GM23338 (cell line): ENCODE results near the gene MYO9B. TPM values are rescaled to one million over a fixed set of nuclear protein-coding genes. Genes with fewer than 3 reads are reported as not detected.
"Not testable (repeated sequence)": the region's sequence is repeated elsewhere in the genome, so short reads cannot be mapped to it uniquely, and the experiment has no call there.

Experiments used
- ATAC-seq: fragments of 200-7000 bp; cut with Tn5 transposase; 3 replicates; pipeline ENCODE4 v1.9.1; 2020
- DNase-seq: peaks from one replicate; pipeline ENCODE4 v3.0.0-alpha.2; 2015; ENCODE audit warnings: low spot score
- H2AFZ ChIP-seq: fragments of 200-600 bp; sonication (generic); 2 replicates; pipeline ENCODE4 v1.8.0; 2016; ENCODE audit warnings: antibody characterized with exemption, mild to moderate bottlenecking, moderate library complexity
- H3F3A ChIP-seq: fragments of 200-600 bp; sonication (generic); replicated peaks from 2 replicates; pipeline ENCODE4 v1.8.0; 2017; ENCODE audit warnings: antibody characterized with exemption, mixed run types, low read depth
- H3K27ac ChIP-seq: fragments of 200-600 bp; sonication (generic); 2 replicates; pipeline ENCODE4 v1.6.1; 2016; ENCODE audit warnings: low read depth
- H3K27me3 ChIP-seq: fragments of 200-600 bp; sonication (generic); 2 replicates; pipeline ENCODE4 v1.8.0; 2016; ENCODE audit warnings: mild to moderate bottlenecking, mixed run types, moderate library complexity; ENCODE audit not compliant: insufficient read depth
- H3K36me3 ChIP-seq: fragments of 200-600 bp; sonication (generic); 2 replicates; pipeline ENCODE4 v1.8.0; 2016; ENCODE audit warnings: mild to moderate bottlenecking; ENCODE audit not compliant: insufficient read depth
- H3K4me1 ChIP-seq: fragments of 200-600 bp; sonication (generic); 2 replicates; pipeline ENCODE4 v1.8.0; 2016; ENCODE audit warnings: mild to moderate bottlenecking, moderate library complexity; ENCODE audit not compliant: insufficient read depth
- H3K4me2 ChIP-seq: fragments of 200-600 bp; sonication (generic); 2 replicates; pipeline ENCODE4 v1.7.1; 2017; ENCODE audit warnings: mixed run types
- H3K4me3 ChIP-seq: fragments of 200-600 bp; sonication (generic); 2 replicates; pipeline ENCODE4 v1.6.1; 2016; ENCODE audit warnings: mixed run types
- H3K79me2 ChIP-seq: fragments of 200-600 bp; sonication (generic); replicated peaks from 2 replicates; pipeline ENCODE4 v1.8.0; 2017; ENCODE audit warnings: mild to moderate bottlenecking; ENCODE audit not compliant: insufficient read depth
- H3K9me2 ChIP-seq: fragments of 200-600 bp; sonication (generic); 2 replicates; pipeline ENCODE4 v1.8.0; 2017; ENCODE audit not compliant: insufficient read depth
- H4K20me1 ChIP-seq: fragments of 200-600 bp; sonication (generic); replicated peaks from 2 replicates; pipeline ENCODE4 v1.8.0; 2017; ENCODE audit warnings: mild to moderate bottlenecking; ENCODE audit not compliant: insufficient read depth
- H3K27ac Mint-ChIP-seq: 2 replicates; pipeline ENCODE4 v1.8.0; 2020; ENCODE audit warnings: inconsistent platforms, mild to moderate bottlenecking, moderate library complexity, mixed read lengths
- H3K27me3 Mint-ChIP-seq: 3 replicates; pipeline ENCODE4 v1.8.0; 2022; ENCODE audit warnings: low read depth, mild to moderate bottlenecking, moderate library complexity, mixed read lengths, inconsistent platforms; ENCODE audit not compliant: insufficient read depth, poor library complexity
- H3K36me3 Mint-ChIP-seq: 3 replicates; pipeline ENCODE4 v1.8.0; 2021; ENCODE audit warnings: low read depth, mild to moderate bottlenecking, inconsistent platforms, moderate library complexity, mixed read lengths
- H3K4me1 Mint-ChIP-seq: 3 replicates; pipeline ENCODE4 v1.8.0; 2020; ENCODE audit warnings: mild to moderate bottlenecking, inconsistent platforms, mixed read lengths
- H3K4me3 Mint-ChIP-seq: 3 replicates; pipeline ENCODE4 v1.8.0; 2021; ENCODE audit warnings: moderate library complexity, mild to moderate bottlenecking, inconsistent platforms, mixed read lengths
- H3K9me3 Mint-ChIP-seq: 3 replicates; pipeline ENCODE4 v1.8.0; 2020; ENCODE audit warnings: moderate library complexity, mild to moderate bottlenecking, inconsistent platforms, mixed read lengths
- CREB1 ChIP-seq: fragments of 250-450 bp; sonication (Bioruptor Pico); IDR thresholded peaks from 2 replicates; pipeline ENCODE4 v1.5.0; 2020; ENCODE audit warnings: low read depth, mild to moderate bottlenecking, moderate library complexity
- CTCF ChIP-seq, 2 experiments: fragments of 200-600 bp in 1 of 2; sonication (generic) in 1 of 2; conservative IDR thresholded peaks; 2 replicates each; pipeline versions ENCODE4 v1.5.1 to v1.6.1; 2016 to 2017; ENCODE audit warnings: antibody characterized with exemption in 2 of 2, low read depth in 2 of 2, mild to moderate bottlenecking in 2 of 2, moderate library complexity in 1 of 2
- EZH2 ChIP-seq: fragments of 200-600 bp; sonication (generic); IDR thresholded peaks from one replicate; pipeline ENCODE4 v1.8.0; 2017; ENCODE audit warnings: antibody characterized with exemption, mild to moderate bottlenecking, low read depth; ENCODE audit not compliant: unreplicated experiment
- EZH2phosphoT487 ChIP-seq: fragments of 200-600 bp; sonication (generic); IDR thresholded peaks from one replicate; pipeline ENCODE4 v1.8.1; 2018; ENCODE audit warnings: antibody characterized with exemption; ENCODE audit not compliant: unreplicated experiment
- NANOG ChIP-seq: IDR thresholded peaks from 2 replicates; pipeline ENCODE4 v1.6.1; 2016; ENCODE audit warnings: antibody characterized with exemption, borderline replicate concordance
- POLR2AphosphoS5 ChIP-seq: IDR thresholded peaks from 2 replicates; pipeline ENCODE4 v1.6.1; 2016; ENCODE audit warnings: antibody characterized with exemption, low read depth
- STAT1 ChIP-seq: IDR thresholded peaks from one replicate; pipeline ENCODE4 v1.6.1; 2016; ENCODE audit warnings: antibody characterized with exemption; ENCODE audit not compliant: unreplicated experiment
- ZNF114 ChIP-seq: fragments of 250-450 bp; sonication (Bioruptor Pico); IDR thresholded peaks from 2 replicates; pipeline ENCODE4 v1.5.0; 2020; ENCODE audit warnings: mild to moderate bottlenecking, moderate library complexity
- ZNF331 ChIP-seq: fragments of 250-450 bp; sonication (Bioruptor Pico); IDR thresholded peaks from 2 replicates; pipeline ENCODE4 v1.5.0; 2020; ENCODE audit warnings: low read depth, mild to moderate bottlenecking, moderate library complexity
- polyA plus RNA-seq: library from polyadenylated mRNA; unstranded; fragments of >200 nt; fragmentation: Nextera tagmentation; extraction: Ambion mirVana; gene quantifications from 2 replicates; pipeline ENCODE4 v1.2.1, GENCODE V29; 2016
- total RNA-seq: library from RNA; depleted of rRNA; stranded (reverse); fragments of >200 nt; shearing (Covaris generic); gene quantifications from 2 replicates; pipeline ENCODE4 v1.2.3, GENCODE V29; 2014
- TF ChIP-seq, protein P1 (sequence below): IDR thresholded peaks from 2 replicates; pipeline ENCODE4 v1.6.1; 2016; ENCODE audit warnings: antibody characterized with exemption

Gene MYO9B
- total and polyA plus RNA-seq, 2 experiments from 2014 or later, result 28.7 to 61.3 TPM

DNA sequence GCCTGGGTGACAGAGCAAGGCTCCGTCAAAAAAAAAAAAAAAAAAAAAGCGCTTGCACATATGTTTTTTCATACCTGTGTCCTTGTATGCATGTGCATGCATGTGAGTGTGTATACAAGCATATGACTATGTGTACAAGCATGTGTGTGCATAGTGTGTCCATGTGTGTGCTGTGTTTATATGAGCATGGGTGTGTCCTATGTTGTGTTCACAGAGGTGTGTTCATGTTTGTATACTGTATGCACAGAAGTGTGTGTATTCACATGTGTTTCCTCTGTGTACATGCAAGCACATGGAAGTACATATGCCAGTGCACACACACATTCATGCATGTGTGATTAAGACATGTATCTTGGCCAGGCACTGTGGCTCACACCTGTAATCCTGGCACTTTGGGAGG lies 17.1 kb downstream of the MYO9B start (continued):
- TF ChIP-seq POLR2AphosphoS5, result no peak
- TF ChIP-seq ZNF114, result no peak
- TF ChIP-seq NANOG, result no peak
- TF ChIP-seq, protein P1, sequence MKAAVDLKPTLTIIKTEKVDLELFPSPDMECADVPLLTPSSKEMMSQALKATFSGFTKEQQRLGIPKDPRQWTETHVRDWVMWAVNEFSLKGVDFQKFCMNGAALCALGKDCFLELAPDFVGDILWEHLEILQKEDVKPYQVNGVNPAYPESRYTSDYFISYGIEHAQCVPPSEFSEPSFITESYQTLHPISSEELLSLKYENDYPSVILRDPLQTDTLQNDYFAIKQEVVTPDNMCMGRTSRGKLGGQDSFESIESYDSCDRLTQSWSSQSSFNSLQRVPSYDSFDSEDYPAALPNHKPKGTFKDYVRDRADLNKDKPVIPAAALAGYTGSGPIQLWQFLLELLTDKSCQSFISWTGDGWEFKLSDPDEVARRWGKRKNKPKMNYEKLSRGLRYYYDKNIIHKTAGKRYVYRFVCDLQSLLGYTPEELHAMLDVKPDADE, result no peak
- no peak for TF ChIP-seq STAT1
- TF ChIP-seq CTCF (conservative IDR thresholded peaks at IDR 0.05; ENCODE audit: low read depth in 2 of 2), result no peak
- no peak for TF ChIP-seq EZH2
- no peak for TF ChIP-seq CREB1 (CRISPR knock-in tag)

DNA sequence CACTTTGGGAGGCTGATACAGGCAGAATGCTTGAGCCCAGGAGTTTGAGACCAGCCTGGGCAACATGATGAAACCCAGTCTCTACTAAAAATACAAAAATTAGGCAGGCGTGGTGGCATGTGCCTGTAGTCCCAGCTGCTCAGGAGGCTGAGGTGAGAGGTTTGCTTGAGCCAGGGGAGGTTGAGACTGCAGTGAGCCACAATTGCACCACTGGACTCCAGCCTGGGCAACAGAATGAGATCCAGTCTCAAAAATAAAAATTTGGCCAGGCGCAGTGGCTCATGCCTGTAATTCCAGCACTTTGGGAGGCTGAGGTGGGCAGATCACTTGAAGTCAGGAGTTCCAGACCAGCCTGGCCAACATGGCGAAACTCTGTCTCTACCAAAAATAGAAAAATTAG lies 19.1 kb downstream of the MYO9B start:
- H3K79me2 ChIP-seq, result peaks cover 84% of the 10 kb centered on the region
- not testable (repeated sequence) for H3K4me2 ChIP-seq, H3F3A ChIP-seq, H3K27me3 Mint-ChIP-seq, DNase-seq, H3K9me2 ChIP-seq, H2AFZ ChIP-seq, H3K36me3 ChIP-seq, H3K4me3 ChIP-seq, H3K27ac ChIP-seq, H3K27me3 ChIP-seq, ATAC-seq, H3K4me3 Mint-ChIP-seq, H3K27ac Mint-ChIP-seq, H3K36me3 Mint-ChIP-seq, H3K9me3 Mint-ChIP-seq, H3K4me1 ChIP-seq, H4K20me1 ChIP-seq
- peaks cover 12% of the 10 kb centered on the region for H3K4me1 Mint-ChIP-seq

- no peak overlapping the region for H3K4me2 ChIP-seq
- Mint-ChIP-seq H3K36me3 (peaks cover 5% of the 10 kb centered on the region; the same call in 2 of the 3 replicates), H3K4me1 (peaks cover 10% of the 10 kb centered on the region), H3K4me3 (no peak overlapping the region), H3K27ac (no peak overlapping the region), H3K27me3 (peaks cover 8% of the 10 kb centered on the region), H3K9me3 (no peaks in the 10 kb centered on the region)
- H2AFZ ChIP-seq, result no peak overlapping the region
- H3K27me3 ChIP-seq, result no peaks in the 10 kb centered on the region
- ATAC-seq (no peak), DNase-seq (no peak)
- H3K9me2 ChIP-seq, result no peaks in the 10 kb centered on the region
- H3K27ac ChIP-seq, result no peak overlapping the region
- peaks cover 83% of the 10 kb centered on the region for H3K79me2 ChIP-seq
- peaks cover 2% of the 10 kb centered on the region; the same call in 1 of the 2 replicates for H3F3A ChIP-seq
- H3K4me1 ChIP-seq, result no peaks in the 10 kb centered on the region; the same call in 1 of the 2 replicates
- peaks cover 7% of the 10 kb centered on the region for H4K20me1 ChIP-seq
- H3K36me3 ChIP-seq, result no peaks in the 10 kb centered on the region
- no peak overlapping the region for H3K4me3 ChIP-seq
- TF ChIP-seq, protein P1, result no peak
- TF ChIP-seq CREB1 (CRISPR knock-in tag) (no peak), STAT1 (no peak), ZNF331 (CRISPR knock-in tag) (no peak), EZH2phosphoT487 (no peak), CTCF (conservative IDR thresholded peaks at IDR 0.05; ENCODE audit: low read depth in 2 of 2) (no peak), ZNF114 (no peak), NANOG (no peak)
These were observed 19.8 kb downstream of the MYO9B start for GRCh38 chr19:17095141-17095919.
